OCI-LY7 (cell line): Measurements from ENCODE around the gene CNP. TPM values are rescaled to one million over a fixed set of nuclear protein-coding genes. Genes with fewer than 3 reads are reported as not detected.

Experiments used
- BruUV-seq: library from RNA; stranded (reverse); fragments of 400-500 nt; replicated peaks from 2 replicates; lab custom pipeline; 2021; lab: Mats Ljungman, UMichigan
- CTCF ChIA-PET: fragments of 300-600 bp; sonication (Branson Sonifier 250); formaldehyde crosslinking; loops from one replicate; lab custom pipeline; 2022; ENCODE audit warnings: antibody characterized with exemption; ENCODE audit not compliant: unreplicated experiment; lab: Charles Lee
- POLR2A ChIA-PET: fragments of 300-600 bp; sonication (Branson Sonifier 250); formaldehyde crosslinking; loops from one replicate; lab custom pipeline; 2022; ENCODE audit warnings: antibody characterized with exemption; lab: Charles Lee
- DNase-seq: peaks from one replicate; pipeline ENCODE4 v3.0.0-alpha.2; 2015; ENCODE audit warnings: low spot score
- H2AFZ ChIP-seq: fragments of 200-600 bp; sonication (generic), shearing (Covaris generic); 2 replicates; pipeline ENCODE4 v1.6.1; 2014; ENCODE audit warnings: mild to moderate bottlenecking, antibody characterized with exemption, low read length, moderate library complexity
- H3K27ac ChIP-seq: fragments of 200-600 bp; sonication (generic); 2 replicates; pipeline ENCODE4 v1.5.1; 2014; ENCODE audit warnings: mixed run types, low read depth, mild to moderate bottlenecking, moderate library complexity, low read length, inconsistent platforms; ENCODE audit not compliant: poor library complexity, severe bottlenecking
- H3K36me3 ChIP-seq: fragments of 200-600 bp; sonication (generic); 2 replicates; pipeline ENCODE4 v1.6.1; 2014; ENCODE audit warnings: mild to moderate bottlenecking, antibody characterized with exemption, low read length, moderate library complexity, mixed read lengths; ENCODE audit not compliant: insufficient read depth
- H3K4me1 ChIP-seq: fragments of 200-600 bp; sonication (generic); 2 replicates; pipeline ENCODE4 v1.5.1; 2014; ENCODE audit warnings: mild to moderate bottlenecking, low read length; ENCODE audit not compliant: insufficient read depth, poor library complexity, severe bottlenecking
- H3K4me2 ChIP-seq: fragments of 200-600 bp; sonication (generic); 2 replicates; pipeline ENCODE4 v1.6.1; 2014; ENCODE audit warnings: mild to moderate bottlenecking, low read length
- H3K4me3 ChIP-seq: fragments of 200-600 bp; sonication (generic); 2 replicates; pipeline ENCODE4 v1.5.1; 2014; ENCODE audit warnings: mild to moderate bottlenecking, low read depth, low read length; ENCODE audit not compliant: poor library complexity, severe bottlenecking
- H3K79me2 ChIP-seq: fragments of 200-600 bp; sonication (generic); 2 replicates; pipeline ENCODE4 v1.6.1; 2016; ENCODE audit warnings: low read depth, mild to moderate bottlenecking, low read length, moderate library complexity, mixed read lengths; ENCODE audit not compliant: insufficient read depth
- H3K9me2 ChIP-seq: fragments of 200-600 bp; sonication (generic); 2 replicates; pipeline ENCODE4 v1.6.1; 2016; ENCODE audit warnings: mild to moderate bottlenecking, low read length, mixed read lengths; ENCODE audit not compliant: insufficient read depth
- H3K9me3 ChIP-seq: fragments of 200-600 bp; sonication (generic); 2 replicates; pipeline ENCODE4 v1.6.1; 2014; ENCODE audit warnings: mild to moderate bottlenecking, mixed run types, low read length, mixed read lengths
- H4K20me1 ChIP-seq: fragments of 200-600 bp; sonication (generic); 2 replicates; pipeline ENCODE4 v1.6.1; 2014; ENCODE audit warnings: mild to moderate bottlenecking, antibody characterized with exemption, low read length, moderate library complexity, mixed read lengths; ENCODE audit not compliant: insufficient read depth
- EZH2phosphoT487 ChIP-seq: fragments of 200-600 bp; sonication (generic); IDR thresholded peaks from 2 replicates; pipeline ENCODE4 v1.6.1; 2018; ENCODE audit warnings: low read depth, borderline replicate concordance, mild to moderate bottlenecking, mixed run types, antibody characterized with exemption, low read length, moderate library complexity, mixed read lengths
- intact Hi-C: fragments of 100-400 bp; cut with micrococcal nuclease; formaldehyde crosslinking; loops from one replicate; pipeline ENCODE4 v1.10.0; 2022; ENCODE audit not compliant: unreplicated experiment
- total RNA-seq, 2 experiments: library from RNA; depleted of rRNA in 1 of 2; stranded (reverse); fragments of >200 nt in 1 of 2; shearing (Covaris generic) in 1 of 2; gene quantifications; 2 replicates each; pipeline ENCODE4 v1.2.3, GENCODE V29; 2014 to 2022
- TF ChIP-seq, protein P1 (sequence below): fragments of 200-600 bp; sonication (generic); conservative IDR thresholded peaks from 2 replicates; pipeline ENCODE4 v1.5.1; 2014; ENCODE audit warnings: mild to moderate bottlenecking, antibody characterized with exemption, low read length, moderate library complexity, mixed read lengths

CNP gene
- total RNA-seq, 2 experiments from 2014 or later, result 34.1 to 50.6 TPM

DNA sequence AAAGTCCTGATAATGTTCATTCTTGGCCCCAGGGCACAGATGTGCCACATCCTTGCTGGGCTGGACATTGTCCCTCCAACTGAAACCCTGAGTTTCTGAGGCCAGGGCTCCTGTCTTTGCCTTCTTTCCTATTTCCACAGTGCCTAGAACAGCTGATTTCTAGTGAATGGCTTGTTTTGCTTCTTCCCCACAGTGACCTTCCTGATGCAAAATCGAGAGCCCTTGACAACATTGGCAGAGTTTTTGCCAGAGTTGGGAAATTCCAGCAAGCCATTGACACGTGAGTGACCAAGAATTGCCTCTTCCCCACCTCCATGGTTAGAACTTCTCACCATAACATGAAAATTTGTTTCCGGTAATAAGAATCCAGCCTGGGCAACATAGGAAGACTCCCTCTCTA is 21.7 kb upstream of the CNP start:
- Histone ChIP-seq H3K9me2 (no peaks in the 10 kb centered on the region), H3K4me1 (no peaks in the 10 kb centered on the region), H2AFZ (no peak overlapping the region), H3K79me2 (no peaks in the 10 kb centered on the region), H3K27ac (no peak overlapping the region), H3K4me2 (no peak overlapping the region), H3K4me3 (no peak overlapping the region), H3K36me3 (no peaks in the 10 kb centered on the region), H3K9me3 (no peaks in the 10 kb centered on the region), H4K20me1 (no peaks in the 10 kb centered on the region)
- CTCF ChIA-PET, result no interaction called here
- BruUV-seq, result no TSS peak
- no peak for DNase-seq
- POLR2A ChIA-PET, result no interaction called here
- TF ChIP-seq, protein P1, sequence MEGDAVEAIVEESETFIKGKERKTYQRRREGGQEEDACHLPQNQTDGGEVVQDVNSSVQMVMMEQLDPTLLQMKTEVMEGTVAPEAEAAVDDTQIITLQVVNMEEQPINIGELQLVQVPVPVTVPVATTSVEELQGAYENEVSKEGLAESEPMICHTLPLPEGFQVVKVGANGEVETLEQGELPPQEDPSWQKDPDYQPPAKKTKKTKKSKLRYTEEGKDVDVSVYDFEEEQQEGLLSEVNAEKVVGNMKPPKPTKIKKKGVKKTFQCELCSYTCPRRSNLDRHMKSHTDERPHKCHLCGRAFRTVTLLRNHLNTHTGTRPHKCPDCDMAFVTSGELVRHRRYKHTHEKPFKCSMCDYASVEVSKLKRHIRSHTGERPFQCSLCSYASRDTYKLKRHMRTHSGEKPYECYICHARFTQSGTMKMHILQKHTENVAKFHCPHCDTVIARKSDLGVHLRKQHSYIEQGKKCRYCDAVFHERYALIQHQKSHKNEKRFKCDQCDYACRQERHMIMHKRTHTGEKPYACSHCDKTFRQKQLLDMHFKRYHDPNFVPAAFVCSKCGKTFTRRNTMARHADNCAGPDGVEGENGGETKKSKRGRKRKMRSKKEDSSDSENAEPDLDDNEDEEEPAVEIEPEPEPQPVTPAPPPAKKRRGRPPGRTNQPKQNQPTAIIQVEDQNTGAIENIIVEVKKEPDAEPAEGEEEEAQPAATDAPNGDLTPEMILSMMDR, result no peak
- no peak for TF ChIP-seq EZH2phosphoT487
- intact Hi-C loops, result no loop called here

DNA sequence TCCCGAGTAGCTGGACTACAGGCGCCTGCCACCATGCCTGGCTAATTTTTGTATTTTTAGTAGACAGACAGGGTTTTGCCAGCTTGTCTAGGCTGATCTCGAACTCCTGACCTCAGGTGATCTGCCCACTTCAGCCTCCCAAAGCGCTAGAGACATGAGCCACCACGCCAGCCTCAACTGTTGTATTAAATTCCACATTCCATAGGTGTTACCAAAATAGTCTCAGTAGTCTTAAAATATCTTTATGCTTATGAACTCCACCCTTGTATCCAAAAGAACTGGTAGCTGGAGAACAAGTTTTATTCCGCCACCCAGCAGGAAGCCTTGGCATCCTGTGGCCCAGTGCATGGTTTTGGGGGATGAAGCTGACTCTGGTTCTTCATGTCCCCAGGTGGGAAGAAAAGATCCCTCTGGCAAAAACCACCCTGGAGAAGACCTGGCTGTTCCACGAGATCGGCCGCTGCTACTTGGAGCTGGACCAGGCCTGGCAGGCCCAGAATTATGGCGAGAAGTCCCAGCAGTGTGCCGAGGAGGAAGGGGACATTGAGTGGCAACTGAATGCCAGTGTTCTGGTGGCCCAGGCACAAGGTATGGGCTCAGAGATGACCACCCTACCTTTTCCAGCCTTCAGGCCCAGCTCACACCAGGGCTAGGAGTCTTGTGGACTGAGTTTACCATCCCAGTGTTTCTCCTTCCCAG is 17.7 kb upstream of the CNP start:
- no peak overlapping the region for H3K4me3 ChIP-seq
- DNase-seq, result no peak
- CTCF ChIA-PET, result no interaction called here
- no peak overlapping the region for H2AFZ ChIP-seq
- POLR2A ChIA-PET, result no interaction called here
- intact Hi-C loops, result no loop called here
- no peaks in the 10 kb centered on the region for H3K4me1 ChIP-seq
- H3K4me2 ChIP-seq, result no peak overlapping the region
- H3K36me3 ChIP-seq, result no peaks in the 10 kb centered on the region
- H4K20me1 ChIP-seq, result no peaks in the 10 kb centered on the region
- TF ChIP-seq EZH2phosphoT487, result no peak
- TF ChIP-seq, protein P1, result no peak
- no peaks in the 10 kb centered on the region for H3K9me3 ChIP-seq
- no peaks in the 10 kb centered on the region for H3K9me2 ChIP-seq
- BruUV-seq, result no TSS peak
- H3K27ac ChIP-seq, result no peak overlapping the region
- H3K79me2 ChIP-seq, result no peaks in the 10 kb centered on the region

DNA sequence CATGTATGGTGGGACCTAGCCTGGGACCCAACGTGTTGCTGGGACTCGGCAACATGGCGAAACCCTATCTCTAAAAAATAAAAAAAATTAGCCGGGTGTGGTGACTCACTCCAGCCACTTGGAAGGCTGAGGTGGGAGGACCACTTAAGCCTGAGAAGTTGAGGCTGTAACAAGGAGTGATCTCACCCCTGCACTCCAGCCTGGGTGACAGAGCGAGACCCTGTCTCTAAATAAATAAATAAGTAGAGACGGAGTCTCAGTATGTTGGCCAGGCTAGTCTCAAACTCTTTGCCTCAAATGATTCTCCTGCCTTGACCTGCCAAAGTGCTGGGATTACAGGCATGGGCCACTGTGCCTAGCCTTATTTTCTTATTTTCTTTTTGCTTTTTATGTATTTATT is 10.1 kb upstream of the CNP start:
- Histone ChIP-seq H3K4me2 (no peak overlapping the region), H4K20me1 (no peaks in the 10 kb centered on the region), H3K9me2 (no peaks in the 10 kb centered on the region), H2AFZ (no peak overlapping the region), H3K36me3 (no peaks in the 10 kb centered on the region), H3K79me2 (no peaks in the 10 kb centered on the region), H3K9me3 (no peaks in the 10 kb centered on the region), H3K4me1 (peaks cover under 1% of the 10 kb centered on the region), H3K4me3 (no peak overlapping the region), H3K27ac (no peak overlapping the region)
- ChIA-PET CTCF (no interaction called here), POLR2A (no interaction called here)
- no peak for TF ChIP-seq EZH2phosphoT487
- TF ChIP-seq, protein P1, result no peak
- no peak for DNase-seq
- intact Hi-C loops, result no loop called here
- BruUV-seq, result no TSS peak
